Measurements from ENCODE around the gene BACE2.
"Not testable (repeated sequence)": the region's sequence is repeated elsewhere in the genome, so short reads cannot be mapped to it uniquely, and the experiment has no call there.

The BACE2 gene

DNA sequence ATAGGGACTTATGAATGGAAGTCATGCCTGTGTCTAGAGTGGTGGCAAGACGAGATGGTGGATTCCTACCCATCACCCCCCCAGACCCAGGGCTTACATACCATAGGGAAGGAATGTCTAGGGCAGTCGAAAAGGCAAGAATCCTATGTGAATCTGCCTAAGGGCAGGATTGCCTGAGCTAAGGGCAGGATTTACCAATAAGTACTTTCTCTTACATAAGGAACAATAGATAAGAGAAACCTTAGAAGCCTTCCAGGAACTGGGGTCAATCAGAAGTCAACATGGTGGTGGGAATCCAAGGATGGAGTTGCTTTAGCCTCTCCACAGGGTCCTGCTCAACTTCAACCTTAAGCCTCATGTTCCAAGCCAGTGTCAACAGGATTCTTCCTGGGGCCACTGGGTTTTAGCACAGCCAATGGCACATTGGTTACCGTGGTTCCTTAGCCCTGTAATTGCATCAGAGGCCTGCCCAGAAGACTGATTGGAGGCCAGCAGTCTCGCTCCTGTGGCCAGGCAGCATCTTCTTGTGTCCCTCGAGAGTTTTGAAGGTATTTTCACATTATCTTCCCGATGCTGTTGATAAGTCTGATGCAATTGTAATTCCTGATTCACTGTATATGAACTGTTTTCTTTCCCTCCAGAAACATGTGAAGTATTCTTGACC is 20.7 kb downstream of the BACE2 start:
- no peaks in the 10 kb centered on the region for H3K36me3 ChIP-seq (ENCODE audit: control insufficient read depth in 4 of 4, insufficient read depth in 4 of 4, low read length in 3 of 4)
- H3K9me3 ChIP-seq (ENCODE audit: control extremely low read depth in 1 of 5, control insufficient read depth in 4 of 5, insufficient read depth in 2 of 5, low read depth in 1 of 5, low read length in 4 of 5): peaks cover 0 to 10% (median 0%) of the 10 kb centered on the region in 5 experiments
- H3K4me3 ChIP-seq (ENCODE audit: control insufficient read depth in 1 of 7, extremely low read depth in 1 of 7, insufficient read depth in 4 of 7, low read depth in 2 of 7, low read length in 6 of 7): no peak overlapping the region
- H3K4me1 ChIP-seq (ENCODE audit: control extremely low read depth in 1 of 4, control insufficient read depth in 4 of 4, insufficient read depth in 4 of 4, low read length in 3 of 4): no peaks in the 10 kb centered on the region
- ChIA-PET CTCF (no interaction called here), POLR2A (no interaction called here)
- no peak overlapping the region for H3K27ac ChIP-seq (ENCODE audit: insufficient read depth in 1 of 2, low read depth in 1 of 2, low read length in 2 of 2, poor library complexity in 1 of 2, severe bottlenecking in 2 of 2)
- WGBS (ENCODE audit: insufficient coverage): 97% methylated on average over 2 of the region's 6 CpGs
- peaks cover 0 to 1% (median 0%) of the 10 kb centered on the region in 5 experiments for H3K27me3 ChIP-seq (replicated peaks in 2 of 5; ENCODE audit: control insufficient read depth in 4 of 5, insufficient read depth in 5 of 5, low read length in 4 of 5)
- DNase-seq: no peak

DNA sequence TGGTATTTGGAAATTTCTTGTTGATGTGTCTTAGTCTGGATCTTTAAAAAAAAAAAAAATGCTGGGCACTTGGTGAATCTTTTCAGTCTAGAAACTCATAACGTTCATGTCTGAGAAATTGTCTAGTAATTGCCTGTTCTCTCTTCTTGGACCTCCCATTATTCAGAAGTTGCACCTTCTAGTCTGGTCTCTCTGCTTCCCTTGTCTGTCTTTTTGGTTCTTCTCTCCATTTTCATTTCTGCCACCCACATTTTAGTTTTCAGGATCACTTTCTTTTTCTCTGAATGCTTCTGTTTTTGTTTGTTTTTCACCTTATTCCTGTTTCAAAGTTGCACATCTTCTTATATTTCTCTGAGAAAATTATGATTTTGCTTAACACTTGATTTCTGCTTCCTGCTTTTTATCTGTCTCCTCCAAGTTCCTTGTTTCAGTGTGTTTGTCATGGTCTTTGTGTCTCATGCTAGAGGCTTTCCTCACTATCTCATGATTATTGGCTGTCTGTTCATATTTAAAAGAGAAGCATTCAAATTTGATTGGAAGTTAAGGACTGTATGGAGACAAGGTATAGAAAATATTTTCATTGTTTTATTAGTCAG is 21.3 kb downstream of the BACE2 start:
- no peak for DNase-seq
- POLR2A ChIA-PET: no interaction called here
- WGBS (ENCODE audit: insufficient coverage): 100% methylated on average over 1 of the region's 1 CpG
- Histone ChIP-seq H3K27me3 (replicated peaks in 2 of 5; ENCODE audit: control insufficient read depth in 4 of 5, insufficient read depth in 5 of 5, low read length in 4 of 5) (no peaks in the 10 kb centered on the region), H3K4me3 (ENCODE audit: control insufficient read depth in 1 of 7, extremely low read depth in 1 of 7, insufficient read depth in 4 of 7, low read depth in 2 of 7, low read length in 6 of 7) (no peak overlapping the region), H3K4me1 (ENCODE audit: control extremely low read depth in 1 of 4, control insufficient read depth in 4 of 4, insufficient read depth in 4 of 4, low read length in 3 of 4) (no peaks in the 10 kb centered on the region), H3K27ac (ENCODE audit: insufficient read depth in 1 of 2, low read depth in 1 of 2, low read length in 2 of 2, poor library complexity in 1 of 2, severe bottlenecking in 2 of 2) (no peak overlapping the region), H3K36me3 (ENCODE audit: control insufficient read depth in 4 of 4, insufficient read depth in 4 of 4, low read length in 3 of 4) (no peaks in the 10 kb centered on the region), H3K9me3 (ENCODE audit: control extremely low read depth in 1 of 5, control insufficient read depth in 4 of 5, insufficient read depth in 2 of 5, low read depth in 1 of 5, low read length in 4 of 5) (peaks cover 0 to 10% (median 0%) of the 10 kb centered on the region in 5 experiments)
- CTCF ChIA-PET: no interaction called here

DNA sequence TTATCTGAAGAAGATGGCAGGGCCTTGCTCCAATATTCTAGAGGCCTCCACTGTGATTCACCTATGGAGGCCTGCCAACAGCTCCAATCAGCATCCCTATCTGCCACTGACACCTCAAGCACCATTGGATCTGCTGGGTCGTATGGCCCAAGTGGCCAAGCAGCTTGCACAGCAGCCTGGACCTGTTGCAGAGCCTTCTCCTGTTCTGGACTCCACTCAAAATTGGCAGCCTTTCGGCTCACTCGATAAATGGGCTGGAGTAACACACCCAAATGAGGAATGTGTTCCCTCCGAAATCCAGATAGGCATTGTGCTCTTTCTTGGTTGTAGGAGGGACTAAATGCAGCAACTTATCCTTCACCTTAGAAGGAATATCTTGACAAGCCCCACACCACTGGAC is 24.6 kb downstream of the BACE2 start:
- CTCF ChIA-PET; POLR2A ChIA-PET; H3K4me3 ChIP-seq (ENCODE audit: control insufficient read depth in 1 of 7, extremely low read depth in 1 of 7, insufficient read depth in 4 of 7, low read depth in 2 of 7, low read length in 6 of 7); H3K36me3 ChIP-seq (ENCODE audit: control insufficient read depth in 4 of 4, insufficient read depth in 4 of 4, low read length in 3 of 4); H3K4me1 ChIP-seq (ENCODE audit: control extremely low read depth in 1 of 4, control insufficient read depth in 4 of 4, insufficient read depth in 4 of 4, low read length in 3 of 4); H3K27me3 ChIP-seq (replicated peaks in 2 of 5; ENCODE audit: control insufficient read depth in 4 of 5, insufficient read depth in 5 of 5, low read length in 4 of 5); H3K27ac ChIP-seq (ENCODE audit: insufficient read depth in 1 of 2, low read depth in 1 of 2, low read length in 2 of 2, poor library complexity in 1 of 2, severe bottlenecking in 2 of 2); DNase-seq: not testable (repeated sequence)
- H3K9me3 ChIP-seq (ENCODE audit: control extremely low read depth in 1 of 5, control insufficient read depth in 4 of 5, insufficient read depth in 2 of 5, low read depth in 1 of 5, low read length in 4 of 5): peaks cover 0 to 10% (median 0%) of the 10 kb centered on the region in 5 experiments
- WGBS (ENCODE audit: insufficient coverage): 100% methylated on average over 1 of the region's 4 CpGs

GRCh38 chr21:41195311-41195710 is 27.4 kb downstream of the BACE2 start:
- H3K4me1 ChIP-seq (ENCODE audit: control extremely low read depth in 1 of 4, control insufficient read depth in 4 of 4, insufficient read depth in 4 of 4, low read length in 3 of 4): no peaks in the 10 kb centered on the region
- 90% methylated on average over 3 of the region's 5 CpGs for WGBS (ENCODE audit: insufficient coverage)
- no peak overlapping the region for H3K4me3 ChIP-seq (ENCODE audit: control insufficient read depth in 1 of 7, extremely low read depth in 1 of 7, insufficient read depth in 4 of 7, low read depth in 2 of 7, low read length in 6 of 7)
- DNase-seq: no peak
- ChIA-PET POLR2A (no interaction called here), CTCF (no interaction called here)
- H3K27me3 ChIP-seq (replicated peaks in 2 of 5; ENCODE audit: control insufficient read depth in 4 of 5, insufficient read depth in 5 of 5, low read length in 4 of 5): peaks cover 0 to 3% (median 0%) of the 10 kb centered on the region in 5 experiments
- no peaks in the 10 kb centered on the region for H3K36me3 ChIP-seq (ENCODE audit: control insufficient read depth in 4 of 4, insufficient read depth in 4 of 4, low read length in 3 of 4)
- H3K9me3 ChIP-seq (ENCODE audit: control extremely low read depth in 1 of 5, control insufficient read depth in 4 of 5, insufficient read depth in 2 of 5, low read depth in 1 of 5, low read length in 4 of 5): peaks cover 0 to 3% (median 0%) of the 10 kb centered on the region in 5 experiments
- no peak overlapping the region for H3K27ac ChIP-seq (ENCODE audit: insufficient read depth in 1 of 2, low read depth in 1 of 2, low read length in 2 of 2, poor library complexity in 1 of 2, severe bottlenecking in 2 of 2)

- CTCF ChIA-PET: interaction anchor here (0.6 kb wide), 1 partner anchor 27 kb away, joined by 3 read pairs; no protein-coding TSS in a partner anchor
- Histone ChIP-seq H3K27me3 (replicated peaks in 2 of 5; ENCODE audit: control insufficient read depth in 4 of 5, insufficient read depth in 5 of 5, low read length in 4 of 5) (peaks cover 0 to 3% (median 0%) of the 10 kb centered on the region in 5 experiments), H3K9me3 (ENCODE audit: control extremely low read depth in 1 of 5, control insufficient read depth in 4 of 5, insufficient read depth in 2 of 5, low read depth in 1 of 5, low read length in 4 of 5) (no peaks in the 10 kb centered on the region), H3K4me3 (ENCODE audit: control insufficient read depth in 1 of 7, extremely low read depth in 1 of 7, insufficient read depth in 4 of 7, low read depth in 2 of 7, low read length in 6 of 7) (no peak overlapping the region), H3K36me3 (ENCODE audit: control insufficient read depth in 4 of 4, insufficient read depth in 4 of 4, low read length in 3 of 4) (no peaks in the 10 kb centered on the region), H3K4me1 (ENCODE audit: control extremely low read depth in 1 of 4, control insufficient read depth in 4 of 4, insufficient read depth in 4 of 4, low read length in 3 of 4) (no peaks in the 10 kb centered on the region), H3K27ac (ENCODE audit: insufficient read depth in 1 of 2, low read depth in 1 of 2, low read length in 2 of 2, poor library complexity in 1 of 2, severe bottlenecking in 2 of 2) (no peak overlapping the region)
- DNase-seq: no peak
- POLR2A ChIA-PET: no interaction called here
- 100% methylated on average over 3 of the region's 5 CpGs for WGBS (ENCODE audit: insufficient coverage)
Measured at GRCh38 chr21:41196993-41197392, 29.0 kb downstream of the BACE2 start.

GRCh38 chr21:41197582-41197981 is 29.6 kb downstream of the BACE2 start:
- Histone ChIP-seq H3K36me3 (ENCODE audit: control insufficient read depth in 4 of 4, insufficient read depth in 4 of 4, low read length in 3 of 4) (no peaks in the 10 kb centered on the region), H3K4me1 (ENCODE audit: control extremely low read depth in 1 of 4, control insufficient read depth in 4 of 4, insufficient read depth in 4 of 4, low read length in 3 of 4) (no peaks in the 10 kb centered on the region), H3K27me3 (replicated peaks in 2 of 5; ENCODE audit: control insufficient read depth in 4 of 5, insufficient read depth in 5 of 5, low read length in 4 of 5) (peaks cover 0 to 3% (median 0%) of the 10 kb centered on the region in 5 experiments), H3K27ac (ENCODE audit: insufficient read depth in 1 of 2, low read depth in 1 of 2, low read length in 2 of 2, poor library complexity in 1 of 2, severe bottlenecking in 2 of 2) (no peak overlapping the region), H3K9me3 (ENCODE audit: control extremely low read depth in 1 of 5, control insufficient read depth in 4 of 5, insufficient read depth in 2 of 5, low read depth in 1 of 5, low read length in 4 of 5) (no peaks in the 10 kb centered on the region), H3K4me3 (ENCODE audit: control insufficient read depth in 1 of 7, extremely low read depth in 1 of 7, insufficient read depth in 4 of 7, low read depth in 2 of 7, low read length in 6 of 7) (no peak overlapping the region)
- ChIA-PET CTCF (interaction anchor here (0.6 to 1.1 kb wide), 2 partner anchors 27 to 64 kb away, joined by 3 read pairs; no protein-coding TSS in a partner anchor), POLR2A (interaction anchor here (0.6 kb wide), 1 partner anchor 172 kb away, joined by 3 read pairs; no protein-coding TSS in a partner anchor)
- WGBS (ENCODE audit: insufficient coverage): no CpG with 5 or more reads among the region's 2 CpGs
- no peak for DNase-seq

GRCh38 chr21:41198647-41199046 is 30.7 kb downstream of the BACE2 start:
- CTCF ChIA-PET: interaction anchor here (1.1 kb wide), 1 partner anchor 65 kb away, joined by 3 read pairs; no protein-coding TSS in a partner anchor
- H3K4me3 ChIP-seq (ENCODE audit: control insufficient read depth in 1 of 7, extremely low read depth in 1 of 7, insufficient read depth in 4 of 7, low read depth in 2 of 7, low read length in 6 of 7); H3K27me3 ChIP-seq (replicated peaks in 2 of 5; ENCODE audit: control insufficient read depth in 4 of 5, insufficient read depth in 5 of 5, low read length in 4 of 5); DNase-seq; H3K9me3 ChIP-seq (ENCODE audit: control extremely low read depth in 1 of 5, control insufficient read depth in 4 of 5, insufficient read depth in 2 of 5, low read depth in 1 of 5, low read length in 4 of 5); H3K36me3 ChIP-seq (ENCODE audit: control insufficient read depth in 4 of 4, insufficient read depth in 4 of 4, low read length in 3 of 4); POLR2A ChIA-PET; H3K4me1 ChIP-seq (ENCODE audit: control extremely low read depth in 1 of 4, control insufficient read depth in 4 of 4, insufficient read depth in 4 of 4, low read length in 3 of 4); H3K27ac ChIP-seq (ENCODE audit: insufficient read depth in 1 of 2, low read depth in 1 of 2, low read length in 2 of 2, poor library complexity in 1 of 2, severe bottlenecking in 2 of 2): not testable (repeated sequence)
- no CpG with 5 or more reads among the region's 5 CpGs for WGBS (ENCODE audit: insufficient coverage)

Measured in common myeloid progenitor, CD34-positive (primary cell).